ENCODE measurements around the gene DNAJB6.
"Not testable (repeated sequence)": the region's sequence is repeated elsewhere in the genome, so short reads cannot be mapped to it uniquely, and the experiment has no call there.

The DNAJB6 gene

DNA sequence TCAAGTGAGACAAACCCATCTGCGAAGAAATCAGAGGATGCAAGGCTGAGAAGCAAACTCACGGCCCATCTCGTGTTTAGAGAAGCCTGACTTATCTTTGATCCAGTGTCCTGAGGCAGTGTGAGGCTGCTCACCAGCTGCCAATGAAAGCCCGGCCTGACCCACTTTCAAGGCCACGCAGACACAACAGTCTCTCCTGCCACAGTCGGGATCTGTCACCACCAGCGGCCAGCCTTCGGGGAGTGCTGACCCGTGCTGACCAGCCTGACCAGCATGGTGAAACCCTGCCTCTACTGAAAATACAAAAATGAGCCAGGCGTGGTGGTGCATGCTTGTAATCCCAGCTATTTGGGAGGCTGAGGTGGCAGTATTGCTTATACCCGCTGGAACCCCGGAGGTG is 7.4 kb upstream of the DNAJB6 start:
- no peak for DNase-seq

GRCh38 chr7:157330567-157330966 is 6.2 kb upstream of the DNAJB6 start:
- DNase-seq: not testable (repeated sequence)

DNA sequence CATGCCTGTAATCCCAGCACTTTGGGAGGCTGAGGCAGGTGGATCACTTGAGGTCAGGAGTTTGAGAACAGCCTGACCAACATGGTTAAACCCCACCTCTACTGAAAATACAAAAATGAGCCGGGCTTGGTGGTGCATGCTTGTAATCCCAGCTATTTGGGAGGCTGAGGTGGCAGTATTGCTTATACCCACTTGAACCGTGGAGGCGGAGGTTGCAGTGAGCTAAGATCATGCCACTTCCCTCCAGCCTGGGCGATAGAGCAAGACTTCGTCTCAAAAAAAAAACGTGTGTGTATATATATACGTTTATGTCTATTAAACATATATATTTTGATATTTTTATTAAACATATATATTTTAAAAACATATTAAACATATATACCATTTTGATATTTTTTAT is 5.8 kb upstream of the DNAJB6 start:
- not testable (repeated sequence) for DNase-seq

- DNase-seq: no peak
Measured at GRCh38 chr7:157335236-157335635, 1.6 kb upstream of the DNAJB6 start.

GRCh38 chr7:157335991-157336382 is 817 bp upstream of the DNAJB6 start:
- DNase-seq: no peak

- peak; percentile 87 for DNase-seq
Measured at GRCh38 chr7:157337316-157338149, 729 bp downstream of the DNAJB6 start.

GRCh38 chr7:157339777-157340677 is 3.2 kb downstream of the DNAJB6 start:
- DNase-seq: peak; percentile 73

DNA sequence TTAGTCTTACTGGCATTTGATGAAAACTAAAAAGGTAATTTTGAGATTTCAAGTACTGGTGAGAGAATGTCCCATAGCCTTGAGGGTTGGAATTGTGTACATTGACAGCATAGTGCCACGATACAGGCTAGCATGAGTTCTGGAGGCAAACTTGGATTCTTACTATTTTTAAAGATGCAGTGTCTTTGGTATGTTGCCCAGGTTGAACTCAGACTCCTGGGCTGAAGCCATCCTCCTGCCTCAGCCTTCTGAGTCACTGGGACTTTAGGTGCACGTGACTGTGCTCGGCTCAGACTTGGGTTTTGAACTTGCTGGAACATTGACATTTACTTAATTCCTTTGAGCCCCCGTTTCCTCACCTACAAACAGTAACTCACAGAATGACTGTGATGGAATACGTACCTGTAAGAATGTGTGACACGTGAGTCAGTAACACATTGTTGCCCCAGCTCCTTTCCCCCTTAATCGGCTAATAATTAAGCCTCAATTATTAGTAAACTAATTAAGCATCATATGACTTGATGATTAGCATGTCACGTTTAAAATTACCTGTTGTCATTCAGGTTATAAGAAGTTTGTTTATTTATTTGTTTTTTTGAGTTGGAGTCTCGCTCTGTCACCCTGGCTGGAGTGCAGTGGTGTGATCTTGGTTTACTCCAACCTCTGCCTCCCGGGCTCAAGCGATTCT is 10.6 kb downstream of the DNAJB6 start:
- DNase-seq: no peak

GRCh38 chr7:157348548-157348947 is 11.7 kb downstream of the DNAJB6 start:
- no peak for DNase-seq

GRCh38 chr7:157352516-157352915 is 15.7 kb downstream of the DNAJB6 start:
- no peak for DNase-seq

DNA sequence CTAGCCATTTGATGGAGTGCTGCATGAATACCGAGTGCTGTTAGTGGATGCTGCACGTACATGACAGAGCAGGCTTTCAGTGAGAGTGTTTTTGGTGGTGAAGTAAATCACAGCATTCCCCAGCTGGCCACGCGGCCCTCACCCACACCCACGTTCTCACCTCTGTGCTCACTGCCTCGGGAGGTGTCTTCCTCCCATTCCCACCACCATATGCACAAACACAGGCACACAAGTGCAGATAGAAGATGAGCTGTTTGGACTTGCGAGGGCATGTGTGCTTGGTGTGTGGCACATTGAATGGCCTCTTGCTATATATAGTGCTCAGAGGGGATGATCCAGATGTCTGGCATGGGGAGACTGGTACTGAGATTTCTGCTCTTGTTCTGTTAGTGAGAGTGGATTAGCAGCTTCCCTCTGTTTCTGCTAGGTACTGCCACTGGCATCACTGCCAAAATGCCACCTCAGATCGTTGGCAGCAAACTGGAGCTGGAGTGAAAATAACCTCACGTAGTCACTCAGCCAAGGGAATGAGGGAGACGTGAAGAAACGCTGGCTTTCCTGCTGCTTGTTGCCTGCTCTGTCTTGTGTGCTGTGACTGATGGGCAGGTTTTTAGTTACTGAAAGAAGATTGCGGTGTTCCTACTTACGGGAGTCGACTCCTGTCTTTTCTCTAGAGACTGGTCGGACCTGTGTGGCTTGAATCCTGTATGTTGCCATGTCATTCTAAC is 19.1 kb downstream of the DNAJB6 start:
- DNase-seq: no peak

DNA sequence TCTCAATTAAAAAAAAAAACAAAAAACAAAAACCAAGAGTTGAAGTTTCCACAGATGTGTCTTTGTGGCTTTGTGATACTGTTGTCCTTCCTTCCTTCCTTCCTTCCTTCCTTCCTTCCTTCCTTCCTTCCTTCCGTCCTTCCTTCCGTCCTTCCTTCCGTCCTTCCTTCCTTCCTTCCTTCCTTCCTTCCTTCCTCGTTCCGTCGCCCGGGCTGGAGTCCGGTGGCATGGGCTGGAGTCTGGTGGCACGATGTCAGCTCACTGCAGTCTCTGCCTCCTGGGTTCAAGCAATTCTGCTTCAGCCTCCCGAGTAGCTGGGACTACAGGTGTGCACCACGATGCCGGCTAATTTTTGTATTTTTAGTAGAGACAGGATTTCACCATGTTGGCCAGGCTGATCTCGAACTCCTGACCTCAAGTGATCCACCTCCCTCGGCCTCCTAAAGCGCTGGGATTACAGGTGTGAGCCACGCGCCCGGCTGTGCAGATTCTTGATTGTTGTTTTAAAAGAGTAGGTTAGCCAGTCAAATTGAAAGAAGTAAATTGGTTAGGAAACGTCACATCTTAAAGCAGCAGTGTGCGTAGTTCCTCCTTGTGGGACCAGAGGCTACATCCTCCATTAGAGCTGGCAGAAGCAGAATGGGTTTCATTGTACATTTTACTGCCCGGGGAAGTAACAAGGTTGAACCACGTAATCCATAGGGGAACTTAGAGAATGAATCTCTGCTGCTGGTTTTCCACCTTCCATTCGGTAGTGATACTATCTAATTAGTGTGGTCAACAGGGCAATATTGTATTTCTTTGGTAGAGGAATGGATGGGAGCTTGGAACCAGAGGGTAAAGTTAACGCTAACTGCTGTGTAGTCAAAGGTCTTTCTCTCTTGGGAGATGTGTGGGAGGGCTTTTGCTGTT is 20.6 kb downstream of the DNAJB6 start:
- no peak for DNase-seq

DNA sequence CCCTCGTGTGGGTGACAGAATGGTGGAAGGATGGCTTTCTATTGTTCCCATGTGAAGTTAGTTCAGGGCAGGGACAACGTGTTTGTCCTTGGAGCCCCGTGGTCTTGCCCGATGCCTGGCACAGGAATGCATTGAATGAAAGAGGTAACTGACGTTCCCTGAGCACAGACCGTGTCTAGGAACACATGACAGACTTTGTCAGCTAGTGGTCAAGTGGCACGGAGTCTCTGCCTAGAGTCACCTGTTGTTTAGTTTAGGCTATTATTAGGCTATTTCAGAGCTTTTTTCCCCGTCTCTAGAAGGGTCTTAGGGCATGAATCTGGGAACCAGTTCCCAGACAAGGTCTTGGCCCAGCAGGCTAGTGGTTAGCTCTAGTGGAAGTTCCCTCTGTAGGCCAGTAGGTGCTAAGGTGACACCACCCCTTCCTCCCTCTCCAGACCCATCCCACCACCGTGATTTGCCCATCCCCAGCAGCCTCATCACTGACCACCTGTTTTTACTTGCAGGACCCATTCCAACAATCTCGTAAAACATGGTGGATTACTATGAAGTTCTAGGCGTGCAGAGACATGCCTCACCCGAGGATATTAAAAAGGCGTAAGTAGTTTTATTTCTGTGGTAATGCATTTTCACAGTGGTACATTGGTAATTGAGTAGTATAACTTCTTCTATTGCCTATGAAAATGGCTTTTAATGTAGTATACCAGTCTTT is 21.4 kb downstream of the DNAJB6 start:
- no peak for DNase-seq

DNA sequence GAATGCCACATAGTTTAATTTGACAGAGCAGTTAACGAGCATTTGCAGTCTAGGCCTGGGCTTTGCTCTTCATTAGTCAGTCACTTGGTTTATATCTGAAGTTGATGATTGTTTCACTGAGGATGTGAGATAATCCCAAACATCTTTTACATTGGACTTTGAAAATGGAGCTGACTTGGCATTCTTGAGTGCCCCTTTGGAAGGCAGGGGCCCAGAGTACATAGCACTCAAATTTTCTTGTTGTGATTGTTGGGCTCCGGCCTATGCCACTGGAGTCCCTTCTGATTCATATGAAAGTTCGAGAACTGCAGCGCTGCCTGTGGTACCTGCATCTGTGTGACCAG is 21.9 kb downstream of the DNAJB6 start:
- no peak for DNase-seq

GRCh38 chr7:157359581-157359980 is 22.8 kb downstream of the DNAJB6 start:
- no peak for DNase-seq

DNA sequence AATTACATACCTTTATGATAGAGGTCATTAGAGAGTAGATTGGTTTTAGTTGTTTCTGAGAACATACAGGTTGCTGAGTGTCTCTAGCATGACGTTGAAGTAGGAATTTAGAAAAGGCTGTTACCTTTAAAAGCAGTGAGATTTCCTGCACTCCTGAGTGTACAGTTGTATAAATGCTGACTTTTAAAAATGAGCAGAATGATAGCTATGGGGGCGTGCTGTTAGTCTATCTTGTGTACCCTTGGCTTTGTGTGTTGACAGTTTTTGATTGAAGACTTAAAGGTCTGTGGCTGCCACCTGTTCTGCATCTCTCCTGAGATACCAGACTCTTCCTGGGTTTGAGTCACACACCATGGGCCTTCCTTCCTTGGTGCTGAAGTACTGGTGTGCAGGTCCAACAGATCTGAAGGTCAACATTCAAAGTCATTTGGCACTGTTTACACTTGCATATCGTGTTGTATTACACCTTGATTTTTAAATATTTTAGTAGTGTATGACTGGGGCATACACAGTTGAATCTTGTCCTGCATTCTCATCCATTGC is 23.8 kb downstream of the DNAJB6 start:
- DNase-seq: no peak

GRCh38 chr7:157361537-157361936 is 24.7 kb downstream of the DNAJB6 start:
- DNase-seq: no peak

DNA sequence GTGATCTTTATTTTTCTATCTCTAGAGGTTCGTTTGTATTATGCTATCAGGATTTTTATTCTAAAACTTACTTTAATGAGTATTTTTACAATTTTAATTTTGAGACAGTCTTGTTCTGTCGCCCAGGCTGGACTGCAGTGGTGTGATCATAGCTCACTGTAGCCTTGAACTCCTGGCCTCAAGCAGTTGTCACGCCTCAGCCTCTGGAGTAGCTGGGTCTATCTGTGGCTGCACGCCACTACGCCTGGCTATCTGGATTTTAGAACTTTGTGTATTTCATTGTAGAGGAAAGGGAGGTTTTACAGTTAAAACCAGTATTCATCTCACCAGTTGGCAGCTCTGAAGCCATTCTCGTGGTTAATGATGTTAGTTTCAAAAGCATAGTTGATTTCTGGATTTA is 25.9 kb downstream of the DNAJB6 start:
- no peak for DNase-seq

GRCh38 chr7:157366722-157367121 is 29.9 kb downstream of the DNAJB6 start:
- no peak for DNase-seq

- no peak for DNase-seq
Measured at GRCh38 chr7:157368955-157369354, 32.2 kb downstream of the DNAJB6 start.

DNA sequence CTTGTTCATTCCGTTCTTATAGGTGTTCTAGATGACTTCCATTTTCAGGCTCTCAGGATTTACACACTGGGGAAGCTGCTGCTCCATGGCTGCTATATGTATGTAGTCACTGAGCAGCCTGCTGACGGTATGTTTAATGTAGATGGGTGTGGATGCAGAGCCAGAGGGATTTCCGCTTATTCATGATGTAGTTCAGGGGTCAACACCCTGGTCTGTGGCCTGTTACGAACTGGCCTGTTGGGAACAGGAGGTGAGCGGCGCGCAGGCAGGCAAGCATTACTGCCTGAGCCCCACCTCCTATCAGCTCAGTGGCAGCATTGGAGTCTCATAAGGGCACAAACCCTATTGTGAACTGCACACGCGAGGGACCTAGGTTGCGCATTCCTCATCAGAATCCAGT is 33.9 kb downstream of the DNAJB6 start:
- DNase-seq: no peak

Data from activated CD8-positive, alpha-beta memory T cell treated with anti-CD3 and anti-CD28 coated beads, Interleukin-2, amount 50 U/mL, for 48 hours (primary cell).